Loucy (cell line): ENCODE results near the gene RCAN3.
A peak's percentile ranks its signal among the peaks of the same experiment; 100 is the strongest.

Experiments
- H2AFZ ChIP-seq: fragments of 200-600 bp; sonication (generic); 2 replicates; pipeline ENCODE4 v1.6.0; 2016; ENCODE audit warnings: antibody characterized with exemption, mild to moderate bottlenecking, low read length, moderate library complexity
- H3F3A ChIP-seq: fragments of 200-600 bp; 2 replicates; pipeline ENCODE4 v1.6.0; 2016; ENCODE audit warnings: antibody characterized with exemption, low read depth, mild to moderate bottlenecking
- H3K27me3 ChIP-seq: fragments of 200-600 bp; sonication (generic); 2 replicates; pipeline ENCODE4 v1.6.1; 2014; ENCODE audit warnings: low read length, mild to moderate bottlenecking; ENCODE audit not compliant: insufficient read depth, poor library complexity, severe bottlenecking
- H3K36me3 ChIP-seq: fragments of 200-600 bp; sonication (generic); 2 replicates; pipeline ENCODE4 v1.6.1; 2016; ENCODE audit warnings: low read length; ENCODE audit not compliant: insufficient read depth
- H3K4me1 ChIP-seq: fragments of 200-600 bp; sonication (generic); 2 replicates; pipeline ENCODE4 v1.5.1; 2014; ENCODE audit warnings: low read length, mild to moderate bottlenecking; ENCODE audit not compliant: insufficient read depth, poor library complexity, severe bottlenecking
- H3K4me2 ChIP-seq: fragments of 200-600 bp; sonication (generic); 2 replicates; pipeline ENCODE4 v1.6.0; 2014; ENCODE audit warnings: antibody characterized with exemption, low read length, low read depth, mild to moderate bottlenecking; ENCODE audit not compliant: poor library complexity, severe bottlenecking
- H3K4me3 ChIP-seq: fragments of 200-600 bp; sonication (generic); 2 replicates; pipeline ENCODE4 v1.5.1; 2014; ENCODE audit warnings: low read length, mild to moderate bottlenecking, mixed read lengths; ENCODE audit not compliant: poor library complexity, severe bottlenecking
- H3K79me2 ChIP-seq: fragments of 200-600 bp; sonication (generic); 2 replicates; pipeline ENCODE4 v1.6.1; 2014; ENCODE audit warnings: low read length; ENCODE audit not compliant: insufficient read depth
- H3K9ac ChIP-seq: fragments of 200-600 bp; sonication (generic); 2 replicates; pipeline ENCODE4 v1.6.0; 2014; ENCODE audit warnings: mild to moderate bottlenecking, low read depth, low read length, moderate library complexity; ENCODE audit not compliant: poor library complexity, severe bottlenecking
- H3K9me2 ChIP-seq: fragments of 200-600 bp; sonication (generic); replicated peaks from 2 replicates; pipeline ENCODE4 v1.6.1; 2016; ENCODE audit warnings: low read depth, low read length, mixed read lengths
- H3K9me3 ChIP-seq: fragments of 200-600 bp; sonication (generic); 2 replicates; pipeline ENCODE4 v1.6.1; 2014; ENCODE audit warnings: mild to moderate bottlenecking, antibody characterized with exemption, low read length, low read depth; ENCODE audit not compliant: insufficient read depth
- H4K20me1 ChIP-seq: fragments of 200-600 bp; sonication (generic); 2 replicates; pipeline ENCODE4 v1.6.0; 2014; ENCODE audit warnings: antibody characterized with exemption, low read length, mild to moderate bottlenecking; ENCODE audit not compliant: insufficient read depth, poor library complexity, severe bottlenecking
- CTCF ChIP-seq: fragments of 200-600 bp; sonication (generic); conservative IDR thresholded peaks from 2 replicates; pipeline ENCODE4 v1.5.1; 2014; ENCODE audit warnings: mild to moderate bottlenecking, antibody characterized with exemption, low read length
- EZH2phosphoT487 ChIP-seq: fragments of 200-600 bp; IDR thresholded peaks from 2 replicates; pipeline ENCODE4 v1.6.1; 2018; ENCODE audit warnings: antibody characterized with exemption, mild to moderate bottlenecking, moderate library complexity, borderline replicate concordance

Gene RCAN3

GRCh38 chr1:24468685-24469316, 33.8 kb upstream of the RCAN3 start:
- Histone ChIP-seq H2AFZ (no peak overlapping the region), H3F3A (no peaks in the 10 kb centered on the region), H3K36me3 (peaks cover 5% of the 10 kb centered on the region; the same call in 1 of the 2 replicates), H3K27me3 (no peaks in the 10 kb centered on the region), H3K4me1 (no peaks in the 10 kb centered on the region), H3K4me3 (no peak overlapping the region), H4K20me1 (no peaks in the 10 kb centered on the region), H3K4me2 (no peak overlapping the region), H3K9ac (no peak overlapping the region), H3K79me2 (no peaks in the 10 kb centered on the region), H3K9me3 (no peaks in the 10 kb centered on the region), H3K9me2 (no peaks in the 10 kb centered on the region)
- TF ChIP-seq CTCF (no peak), EZH2phosphoT487 (no peak)

GRCh38 chr1:24470592-24470991, 32.0 kb upstream of the RCAN3 start:
- Histone ChIP-seq H4K20me1 (no peaks in the 10 kb centered on the region), H3K4me1 (peaks cover 5% of the 10 kb centered on the region), H3K36me3 (no peaks in the 10 kb centered on the region; the same call in 1 of the 2 replicates), H3K9me2 (no peaks in the 10 kb centered on the region), H3K4me3 (no peak overlapping the region), H3K9ac (no peak overlapping the region), H3F3A (no peaks in the 10 kb centered on the region), H3K9me3 (no peaks in the 10 kb centered on the region), H2AFZ (no peak overlapping the region), H3K4me2 (no peak overlapping the region), H3K27me3 (no peaks in the 10 kb centered on the region), H3K79me2 (no peaks in the 10 kb centered on the region)
- 0 out of 2 replicates have a peak, but pooled peaks have one; percentile 18 for TF ChIP-seq CTCF
- no peak for TF ChIP-seq EZH2phosphoT487

- no peaks in the 10 kb centered on the region for H3K9me2 ChIP-seq
- no peaks in the 10 kb centered on the region for H4K20me1 ChIP-seq
- no peak overlapping the region for H3K4me2 ChIP-seq
- H3K9ac ChIP-seq = no peak overlapping the region
- no peak overlapping the region for H2AFZ ChIP-seq
- no peaks in the 10 kb centered on the region for H3K9me3 ChIP-seq
- H3F3A ChIP-seq = no peaks in the 10 kb centered on the region
- H3K36me3 ChIP-seq = no peaks in the 10 kb centered on the region; the same call in 1 of the 2 replicates
- H3K4me3 ChIP-seq = no peak overlapping the region
- TF ChIP-seq CTCF (no peak), EZH2phosphoT487 (no peak)
- no peaks in the 10 kb centered on the region for H3K27me3 ChIP-seq
- H3K79me2 ChIP-seq = no peaks in the 10 kb centered on the region
- peaks cover 12% of the 10 kb centered on the region for H3K4me1 ChIP-seq
Measured at GRCh38 chr1:24472527-24473251, 29.9 kb upstream of the RCAN3 start.
